ENCODE results near the gene SGMS1.
A peak's percentile ranks its signal among the peaks of the same experiment; 100 is the strongest.
"Not testable (repeated sequence)": the region's sequence is repeated elsewhere in the genome, so short reads cannot be mapped to it uniquely, and the experiment has no call there.

Gene SGMS1

DNA sequence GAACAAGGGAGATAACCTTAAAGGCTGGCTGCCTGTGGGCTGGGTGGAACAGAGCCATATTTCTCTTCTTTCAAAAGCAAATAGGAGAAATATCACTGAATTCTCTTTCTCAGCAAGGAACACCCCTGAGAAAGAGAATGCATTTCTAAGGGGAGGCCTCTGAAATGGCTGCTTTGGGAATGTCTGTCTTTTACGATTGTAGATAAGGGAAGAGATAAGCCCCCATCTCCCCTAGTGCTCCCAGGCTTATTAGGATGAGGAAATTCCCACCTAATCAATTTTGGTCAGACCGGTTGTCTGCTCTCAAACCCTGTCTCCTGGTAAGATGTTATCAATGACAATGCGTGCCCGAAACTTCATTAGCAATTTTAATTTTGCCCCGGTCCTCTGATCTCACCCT is 178.0 kb downstream of the SGMS1 start:
- DNase-seq = not testable (repeated sequence)

DNA sequence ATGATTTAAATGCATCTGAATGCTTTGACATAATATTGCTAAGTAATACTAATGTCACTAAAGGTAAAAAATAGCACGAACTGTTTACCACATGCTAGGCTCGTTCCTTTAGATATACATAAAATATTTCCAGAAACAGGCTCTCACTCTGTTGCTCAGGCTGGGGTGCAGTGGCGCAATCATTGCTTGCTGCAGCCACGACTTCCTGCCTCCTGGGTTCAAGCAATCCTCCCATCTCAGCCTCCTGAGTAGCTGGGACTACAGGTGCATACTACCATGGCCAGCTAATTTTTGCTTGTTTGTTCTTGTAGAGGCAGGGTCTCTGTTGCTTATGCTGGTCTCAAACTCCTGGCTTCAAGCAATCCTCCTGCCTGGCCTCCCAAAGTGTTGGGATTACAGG is 183.3 kb downstream of the SGMS1 start:
- no peak for DNase-seq

DNA sequence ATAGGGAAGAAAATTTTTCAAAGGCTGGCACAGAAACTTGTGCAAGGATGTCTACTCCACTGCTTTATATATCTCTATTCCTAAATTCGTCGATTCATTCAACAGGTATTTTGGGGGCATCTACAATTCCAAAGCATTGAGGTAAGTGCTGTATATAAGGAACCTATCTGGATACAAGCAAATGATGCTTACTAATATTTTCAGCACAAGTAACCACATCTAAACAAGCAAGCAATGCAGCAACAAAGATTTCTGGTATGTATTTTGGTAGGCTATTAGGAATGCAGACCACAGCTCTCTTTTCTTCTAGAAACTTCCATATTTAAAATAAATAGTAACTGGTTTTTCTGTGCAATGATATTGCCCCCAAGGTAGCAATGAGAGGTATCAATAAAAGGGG is 183.9 kb downstream of the SGMS1 start:
- no peak for DNase-seq

DNA sequence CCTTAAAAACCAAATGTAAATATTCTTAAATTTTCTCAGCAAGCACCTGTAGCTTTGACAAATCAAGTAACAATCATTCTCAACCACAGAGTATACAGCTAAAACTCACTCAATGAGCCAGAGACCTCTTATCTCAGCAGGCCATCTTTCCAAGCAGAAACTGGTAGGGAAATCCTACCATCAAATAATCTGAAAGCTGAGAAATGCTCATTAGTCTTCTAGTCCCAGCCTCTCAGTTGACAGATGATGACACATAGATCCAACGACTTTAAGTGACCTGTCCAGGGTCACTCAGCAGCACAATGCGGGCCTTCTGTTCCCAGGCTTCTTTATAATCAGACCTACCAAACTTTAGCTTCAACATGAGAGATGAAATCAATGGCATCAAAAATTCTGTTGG is 184.6 kb downstream of the SGMS1 start:
- no peak for DNase-seq

DNA sequence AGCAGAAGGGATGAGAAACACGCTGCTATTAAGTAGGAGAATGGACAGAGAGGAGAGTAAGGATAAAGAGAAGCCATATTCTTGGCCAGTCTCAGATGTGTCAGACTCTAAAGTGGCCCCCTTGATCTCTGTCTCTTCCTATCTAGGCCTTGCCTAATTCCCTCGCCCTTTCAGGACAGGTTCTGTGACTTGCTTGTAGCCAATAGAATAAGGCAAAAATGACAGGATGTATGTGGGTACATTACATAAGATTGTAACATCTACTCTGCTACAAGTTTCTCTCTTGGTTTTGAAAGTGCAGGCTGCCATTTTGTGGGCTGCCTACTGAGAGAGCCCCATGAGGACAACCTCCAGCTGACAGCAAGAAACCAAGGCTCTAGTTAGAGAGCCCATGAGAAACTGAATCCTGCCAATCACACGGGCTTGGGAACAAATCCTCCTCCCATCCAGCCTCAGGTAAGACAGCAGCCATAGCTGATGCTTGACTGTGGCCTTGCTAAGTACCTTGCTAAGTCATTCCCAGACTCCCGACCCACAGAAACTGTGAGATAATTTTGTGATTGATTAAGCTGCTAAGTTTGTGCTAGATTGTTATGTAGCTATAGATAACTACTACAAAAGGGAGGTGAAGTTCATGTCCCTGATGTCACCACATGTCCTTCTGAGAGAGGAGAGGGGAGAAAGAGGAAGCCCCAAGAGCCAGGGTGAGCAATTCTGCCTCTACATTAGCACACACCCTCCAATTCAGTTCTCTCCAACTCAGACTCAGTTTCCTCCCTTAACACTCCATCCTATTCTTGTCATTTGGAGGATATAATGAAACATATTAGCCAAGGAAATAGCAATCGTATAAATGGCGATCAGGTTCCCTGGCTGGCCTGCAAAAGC is 185.5 kb downstream of the SGMS1 start:
- no peak for DNase-seq

DNA sequence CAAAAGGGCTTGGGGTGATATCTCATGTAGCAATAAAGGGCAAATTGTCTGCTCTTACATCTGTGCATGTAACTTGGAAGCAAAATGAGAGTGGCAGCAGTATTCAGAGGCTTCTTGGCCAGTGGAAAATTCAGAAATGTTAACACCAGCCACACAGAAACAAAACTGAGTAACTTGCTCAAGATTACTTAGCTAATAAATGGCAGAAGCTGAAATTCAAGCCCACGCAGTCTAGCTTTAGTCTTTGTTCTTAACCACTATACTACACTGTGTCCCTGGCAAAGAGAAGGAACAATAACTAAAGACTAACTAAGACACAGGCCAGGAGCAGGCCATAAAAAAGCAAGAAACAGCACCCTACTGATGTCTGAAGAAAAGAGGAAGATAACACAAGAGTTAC is 186.5 kb downstream of the SGMS1 start:
- no peak for DNase-seq

DNA sequence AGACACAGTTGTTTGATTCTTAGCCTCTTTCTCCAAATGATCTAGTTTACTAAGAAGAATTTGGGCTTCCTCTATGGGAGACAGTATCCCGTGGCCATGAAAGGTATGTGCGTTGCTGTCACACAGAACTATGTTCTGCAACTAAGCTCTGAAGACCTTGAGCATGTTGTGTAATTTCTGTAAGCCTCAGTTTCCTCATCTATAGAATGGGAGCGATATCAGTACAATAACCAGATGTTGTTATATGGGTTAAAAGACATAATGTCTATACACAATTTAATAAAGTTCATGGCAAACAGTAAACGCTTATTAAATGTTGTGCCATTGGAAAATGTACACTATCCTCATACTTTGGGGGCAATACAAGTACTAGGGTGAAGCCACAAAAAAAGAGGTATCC is 187.0 kb downstream of the SGMS1 start:
- DNase-seq = no peak

DNA sequence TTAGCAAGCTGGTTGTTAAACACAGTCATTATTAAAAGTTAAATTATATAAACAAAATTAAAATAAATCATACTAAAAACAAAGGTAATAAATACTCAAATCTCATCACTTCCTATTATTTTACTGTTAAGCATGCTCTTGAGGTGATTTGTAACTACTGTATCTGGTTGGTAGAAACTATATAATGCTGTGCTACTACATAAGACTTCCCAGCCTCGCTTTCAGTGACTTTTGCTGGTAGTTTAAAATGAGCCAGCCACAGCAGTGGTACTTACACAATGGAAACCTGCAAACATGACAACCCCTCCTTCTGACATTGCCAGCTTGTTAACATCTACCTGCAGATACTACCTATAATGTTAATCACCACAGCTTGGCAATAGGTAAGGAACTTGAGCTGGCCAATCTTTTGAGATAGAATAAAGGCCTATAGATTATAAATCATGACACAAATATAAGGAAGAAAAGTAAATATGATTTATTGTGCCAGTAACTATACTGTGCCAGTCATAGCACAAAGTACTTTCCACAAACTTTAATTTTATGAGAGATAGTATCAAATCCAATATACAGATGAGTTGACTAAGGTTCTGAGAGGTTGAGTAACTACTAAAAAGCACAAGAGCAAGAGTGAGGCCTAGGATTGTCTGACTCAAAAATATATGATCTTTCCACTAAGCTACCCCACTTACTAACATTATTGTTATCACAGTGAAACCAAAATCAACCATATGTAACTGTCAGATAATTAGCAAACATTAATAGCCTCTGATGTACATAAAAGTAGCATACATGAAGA is 191.3 kb downstream of the SGMS1 start:
- DNase-seq = no peak

DNA sequence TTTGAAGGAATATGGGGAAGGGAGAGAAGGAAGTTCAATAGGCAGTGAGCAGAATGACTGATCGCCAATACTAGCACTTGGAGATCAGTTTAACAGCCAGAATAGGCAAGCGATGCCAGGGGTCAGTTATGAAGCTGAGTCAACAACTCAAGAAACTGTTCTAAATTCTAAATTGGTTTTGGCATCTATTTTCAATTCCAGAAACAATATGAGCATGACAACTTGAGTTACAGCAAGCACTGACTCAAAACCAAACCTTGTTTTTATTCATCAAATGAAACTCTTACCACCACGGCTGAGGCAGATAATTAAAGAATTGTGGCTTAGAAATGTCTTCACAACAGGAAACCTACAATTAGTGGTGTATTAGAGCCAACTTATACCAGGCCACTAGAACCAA is 192.0 kb downstream of the SGMS1 start:
- no peak for DNase-seq

DNA sequence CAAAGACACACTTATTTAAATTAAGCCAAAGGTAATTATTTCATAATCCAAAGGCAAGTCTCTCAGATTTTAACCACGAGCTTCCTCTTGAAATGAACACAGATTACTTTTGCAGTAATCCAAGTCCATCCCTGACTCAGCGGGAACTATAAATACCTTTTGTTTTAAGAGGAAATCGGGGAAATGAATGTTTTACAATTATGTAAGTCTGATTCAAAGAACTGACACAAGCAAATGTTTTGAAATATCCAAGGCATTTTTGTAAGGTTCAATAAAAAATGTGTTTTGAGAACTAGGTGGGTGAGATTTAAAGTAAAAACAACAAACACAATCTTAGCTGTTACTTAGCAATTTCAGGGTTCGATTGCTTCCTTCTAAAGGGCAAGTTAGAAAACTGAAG is 192.6 kb downstream of the SGMS1 start:
- DNase-seq = no peak

DNA sequence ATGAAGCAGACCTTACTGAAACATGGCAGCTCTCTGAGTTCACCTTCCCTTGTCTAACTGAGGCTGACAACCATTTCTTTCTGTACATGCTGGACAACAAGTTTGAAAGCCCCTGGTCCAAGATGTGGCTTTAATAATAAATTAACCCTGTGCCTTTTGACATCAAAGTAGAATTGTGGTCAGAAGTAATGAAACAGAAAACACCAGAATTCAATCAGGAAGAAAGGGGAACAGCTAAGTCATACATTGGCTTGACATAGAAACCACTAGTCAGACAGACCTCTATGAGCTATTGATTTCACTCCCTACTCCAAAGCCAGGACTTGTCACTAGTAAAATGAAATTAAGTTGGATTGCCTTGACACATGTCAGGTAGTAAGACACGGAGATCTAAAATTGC is 197.3 kb downstream of the SGMS1 start:
- no peak for DNase-seq

DNA sequence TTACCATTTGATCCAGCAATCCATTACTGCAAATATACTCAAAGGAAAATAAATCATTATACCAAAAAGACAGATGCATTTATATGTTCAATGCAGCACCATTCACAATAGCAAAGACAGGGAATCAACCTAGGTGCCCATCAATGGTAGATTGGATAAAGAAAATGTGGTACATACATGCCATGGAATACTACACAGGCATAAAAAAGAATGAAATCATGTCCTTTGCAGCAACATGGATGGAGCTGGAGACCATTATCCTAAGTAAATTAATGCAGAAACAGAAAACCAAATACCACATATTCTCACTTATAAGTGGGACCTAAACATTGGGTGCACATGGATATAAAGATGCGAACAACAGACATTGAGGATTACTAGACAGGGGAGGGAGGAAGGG is 198.5 kb downstream of the SGMS1 start:
- DNase-seq = not testable (repeated sequence)

DNA sequence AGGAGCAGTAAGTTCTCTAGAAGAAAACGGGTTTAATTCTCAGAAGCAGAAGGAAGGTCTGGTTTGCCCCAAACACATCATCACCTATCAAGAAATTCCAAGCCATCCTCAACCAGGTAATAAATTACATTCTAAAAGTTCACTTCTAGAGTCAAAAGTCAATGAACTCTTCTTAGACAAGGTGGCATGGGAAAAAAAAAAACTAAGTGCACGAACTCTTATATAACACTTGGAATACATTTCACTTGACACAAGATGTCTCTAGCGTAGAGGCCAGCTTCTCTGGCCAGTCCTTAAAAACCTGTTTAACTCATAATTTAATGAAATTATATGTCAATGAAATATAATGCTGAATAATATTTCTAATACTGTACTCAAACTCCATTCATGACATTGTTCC is 200.3 kb downstream of the SGMS1 start:
- no peak for DNase-seq

DNA sequence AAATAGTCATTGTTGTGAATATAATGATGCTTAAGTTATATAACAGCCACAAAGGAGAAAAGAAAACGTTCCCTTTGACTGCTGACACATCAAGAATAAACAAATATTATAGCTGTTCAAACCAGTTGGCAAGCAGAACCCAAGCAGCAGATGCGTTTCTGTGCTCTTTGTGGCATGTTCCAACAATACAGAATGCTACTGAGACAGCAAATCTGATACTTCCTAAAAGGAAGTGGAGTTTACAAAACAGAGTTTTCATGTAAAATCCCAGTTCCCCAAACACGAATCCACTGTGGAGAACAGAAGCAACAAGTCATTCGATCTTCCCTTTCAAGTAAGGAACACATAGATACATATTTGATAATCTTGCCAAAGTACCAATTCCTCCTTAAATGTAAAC is 201.5 kb downstream of the SGMS1 start:
- no peak for DNase-seq

DNA sequence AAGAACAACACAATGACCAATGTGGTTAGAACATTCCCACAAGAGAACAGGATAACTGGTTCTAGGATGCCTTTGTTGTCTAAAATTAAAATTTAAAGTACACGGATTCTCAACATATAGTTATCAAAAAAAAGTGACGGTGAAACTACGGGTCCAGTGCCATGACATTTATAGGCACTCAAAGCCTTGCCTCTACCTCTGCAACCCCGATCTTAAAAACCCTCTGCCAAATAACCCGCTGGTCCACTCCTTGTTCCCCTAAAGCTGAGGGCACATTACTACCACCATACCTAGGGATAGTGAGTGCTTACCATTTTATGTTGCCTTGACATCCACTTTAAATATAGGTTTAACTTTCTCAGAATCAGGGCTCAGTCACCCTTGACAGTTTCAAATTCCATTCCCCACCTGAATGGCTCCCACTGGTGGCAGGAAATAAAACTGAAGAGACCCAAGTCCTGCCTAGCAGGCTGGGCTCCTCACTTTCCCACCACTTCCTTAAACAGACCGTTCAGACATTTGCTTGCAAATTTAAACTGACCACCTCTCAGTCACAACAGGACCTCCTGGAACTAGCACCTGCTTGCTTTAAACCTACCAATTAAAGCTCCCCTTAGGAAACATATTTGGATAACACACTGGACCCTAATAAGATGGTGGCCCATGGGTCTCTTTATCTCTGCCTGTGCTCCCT is 202.6 kb downstream of the SGMS1 start:
- no peak for DNase-seq

DNA sequence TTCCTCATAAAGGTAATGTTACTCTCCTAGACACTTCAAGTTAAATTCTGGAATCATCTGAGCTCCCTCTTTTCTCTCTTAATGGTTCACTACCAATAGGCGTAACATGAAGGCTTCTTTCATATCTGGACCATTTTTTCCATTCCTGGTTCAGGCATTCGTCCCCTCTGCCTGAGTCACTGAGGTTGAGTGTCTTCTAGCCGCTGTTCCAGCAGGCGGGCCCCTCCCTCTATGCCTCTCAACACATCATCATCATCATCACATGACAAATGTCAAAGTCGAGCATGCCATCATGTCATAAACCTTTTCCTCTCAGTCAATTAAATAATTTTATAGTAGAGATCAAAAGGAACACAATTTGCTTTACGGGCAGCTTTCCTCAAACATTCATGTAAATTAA is 203.6 kb downstream of the SGMS1 start:
- DNase-seq = no peak

DNA sequence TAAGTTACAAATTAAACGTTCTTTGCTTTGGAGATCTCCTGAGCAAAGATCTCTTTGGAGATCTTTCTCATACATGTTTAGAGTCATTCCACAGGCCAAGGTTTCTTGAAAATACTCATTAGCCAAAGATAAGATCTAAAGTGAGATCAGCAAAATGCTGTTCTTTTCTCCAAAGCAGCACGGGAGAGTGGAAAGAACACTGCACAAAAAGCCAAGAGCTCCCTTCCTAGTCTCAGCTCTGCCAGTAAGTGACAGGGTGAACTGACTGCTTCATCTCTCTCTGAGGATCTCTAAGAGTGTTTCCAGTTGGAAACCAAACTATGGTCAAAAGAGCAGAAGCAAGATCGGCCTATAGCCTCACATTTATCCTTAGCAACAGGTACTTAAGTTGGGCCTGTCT is 204.0 kb downstream of the SGMS1 start:
- no peak for DNase-seq

DNA sequence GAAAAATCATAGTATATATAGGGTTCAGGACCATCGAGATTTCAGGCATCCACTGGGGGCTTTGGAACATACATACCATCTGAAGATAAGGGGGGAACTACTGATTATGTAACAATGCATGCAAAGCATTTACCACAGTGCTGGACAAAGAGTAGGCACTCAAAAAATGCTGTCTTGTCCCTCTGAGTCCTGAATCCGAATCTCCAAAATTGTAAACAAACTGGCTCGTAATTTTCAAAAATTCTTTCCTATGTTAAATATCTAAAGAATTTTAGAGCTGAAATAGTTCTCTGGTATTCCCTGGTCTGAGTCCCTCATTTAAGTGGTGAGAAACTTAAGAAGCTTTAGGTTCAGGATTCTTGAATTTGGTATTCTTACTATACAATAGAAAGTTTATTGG is 204.7 kb downstream of the SGMS1 start:
- DNase-seq = no peak

DNA sequence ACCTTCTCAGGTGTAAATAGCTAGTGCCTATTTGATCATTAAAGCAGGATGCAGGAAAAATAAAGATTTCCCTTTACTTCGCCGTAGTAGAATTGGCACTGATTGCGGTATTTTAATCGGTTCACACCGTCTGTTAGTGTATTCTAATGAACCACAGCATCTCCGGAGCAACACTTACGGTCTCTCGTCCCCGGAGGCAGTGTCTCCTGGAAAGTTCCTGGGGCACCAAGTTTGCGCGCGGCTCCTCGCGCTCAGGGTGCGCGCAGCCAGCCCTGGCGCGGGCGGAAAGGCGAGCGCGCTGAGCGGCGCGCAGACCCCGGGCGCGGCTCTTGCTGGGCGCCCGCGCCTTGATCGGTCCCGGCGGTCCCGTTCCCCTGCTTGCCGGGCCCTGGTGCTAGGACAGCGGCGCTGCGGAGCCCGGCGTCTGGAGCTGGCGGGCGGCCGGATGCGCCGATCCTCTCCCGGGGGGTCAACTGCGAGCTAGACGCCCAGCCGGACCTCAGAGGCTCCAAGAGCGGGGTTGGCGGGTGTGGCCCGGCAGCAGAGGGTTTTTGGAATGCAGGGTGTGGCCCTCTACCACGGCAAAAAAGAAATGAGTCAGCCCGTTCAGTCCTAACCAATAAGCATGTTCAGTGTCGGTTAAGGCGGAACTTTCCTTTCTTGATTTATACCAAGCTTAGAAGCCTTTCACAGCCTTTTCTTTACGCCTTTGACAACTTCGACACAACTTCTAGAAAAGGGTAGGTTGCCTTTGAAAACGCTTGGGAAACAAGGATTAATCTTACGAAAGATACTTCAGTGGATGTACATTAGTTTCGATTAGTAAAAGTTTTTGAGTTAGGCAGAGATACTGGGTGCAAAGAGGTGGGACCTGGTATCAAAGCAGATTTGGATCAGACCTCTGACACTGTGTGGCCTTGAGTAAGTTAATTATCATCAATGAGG is 205.6 kb downstream of the SGMS1 start:
- DNase-seq = peak; percentile 70

DNA sequence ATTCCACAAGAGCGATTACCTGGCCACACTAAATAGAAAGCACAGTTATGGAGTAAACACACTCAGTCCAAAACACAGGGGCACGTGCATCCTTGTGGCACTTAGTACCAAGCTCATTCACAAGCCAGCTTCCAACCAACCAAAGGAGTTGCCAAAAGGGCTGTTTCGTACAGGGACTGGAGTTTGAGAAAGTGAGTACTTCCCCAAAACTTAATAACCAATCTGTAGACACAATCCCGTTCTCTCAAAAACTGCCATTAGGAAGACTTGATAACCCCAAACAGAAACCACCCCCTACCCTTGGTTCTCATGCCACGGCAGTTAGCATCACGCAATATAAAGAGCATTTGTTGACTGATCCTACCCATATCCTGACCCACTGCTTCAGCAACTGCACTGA is 206.3 kb downstream of the SGMS1 start:
- no peak for DNase-seq

DNA sequence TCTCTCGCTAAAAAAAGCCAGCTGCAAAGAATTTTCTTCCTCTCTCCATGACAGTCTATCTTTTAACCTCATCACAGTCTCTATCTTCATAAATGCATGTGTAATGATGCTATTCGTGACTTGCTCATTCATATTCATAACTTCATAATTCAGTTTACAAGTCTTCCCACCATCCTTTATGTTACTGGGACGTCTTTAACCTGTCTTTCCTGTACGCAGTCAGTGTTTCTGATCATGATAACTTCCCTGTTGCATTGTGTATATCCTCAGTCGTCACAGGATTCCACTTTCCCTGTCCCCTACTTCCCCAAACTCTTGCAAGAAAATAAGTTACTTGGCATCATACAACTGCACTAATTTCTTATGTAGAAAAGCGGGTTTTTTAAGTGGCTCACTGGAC is 206.9 kb downstream of the SGMS1 start:
- DNase-seq = no peak

DNA sequence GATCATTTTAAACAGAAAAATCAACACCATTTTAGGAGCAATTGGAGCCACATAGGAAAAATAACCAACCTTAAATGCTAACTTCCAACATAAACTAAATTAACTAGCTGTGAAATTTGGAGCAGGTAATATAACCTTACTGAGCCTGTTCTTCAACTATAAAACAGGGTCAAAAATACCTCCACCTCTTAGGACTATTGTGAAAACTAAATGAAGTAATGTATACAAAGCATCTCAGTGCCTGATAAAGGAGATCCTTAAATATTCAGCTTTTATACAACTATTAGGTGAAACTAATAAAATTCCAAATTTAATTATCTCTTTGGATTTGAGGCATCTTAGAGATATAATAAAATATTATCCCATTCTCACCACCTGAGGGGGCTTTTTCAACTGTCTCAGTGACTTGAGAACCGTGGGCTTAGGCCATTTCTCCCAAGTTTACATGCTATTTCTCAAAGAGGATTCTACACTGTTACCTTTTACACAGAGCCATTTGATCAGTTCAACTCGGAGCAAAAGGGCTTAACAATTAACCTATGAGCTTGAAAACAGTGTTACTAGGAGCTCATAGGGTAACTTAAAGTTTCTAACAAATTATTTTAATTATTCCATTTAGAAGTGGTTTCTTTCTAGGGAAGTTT is 207.5 kb downstream of the SGMS1 start:
- DNase-seq = no peak
